KMS-11 (cell line): ENCODE data around the gene MAPK1IP1L.

Source experiments
- H2AFZ ChIP-seq: fragments of 200-600 bp; sonication (generic); 2 replicates; pipeline ENCODE4 v1.6.1; 2016; ENCODE audit warnings: antibody characterized with exemption, mixed run types, low read depth
- H3K27ac ChIP-seq: fragments of 200-600 bp; sonication (generic); 2 replicates; pipeline ENCODE4 v1.6.1; 2016; ENCODE audit warnings: mild to moderate bottlenecking, mixed run types
- H3K27me3 ChIP-seq: fragments of 200-600 bp; sonication (generic); 2 replicates; pipeline ENCODE4 v1.6.1; 2017; ENCODE audit warnings: mild to moderate bottlenecking, low read depth, mixed run types, moderate library complexity; ENCODE audit not compliant: insufficient read depth
- H3K36me3 ChIP-seq: fragments of 200-600 bp; sonication (generic); 2 replicates; pipeline ENCODE4 v1.6.1; 2017; ENCODE audit warnings: mild to moderate bottlenecking, mixed run types; ENCODE audit not compliant: insufficient read depth
- H3K4me1 ChIP-seq: fragments of 200-600 bp; sonication (generic); 2 replicates; pipeline ENCODE4 v1.6.1; 2016; ENCODE audit warnings: mild to moderate bottlenecking, low read depth, mixed run types; ENCODE audit not compliant: poor library complexity, severe bottlenecking
- H3K4me2 ChIP-seq: fragments of 200-600 bp; sonication (generic); 2 replicates; pipeline ENCODE4 v1.7.0; 2016; ENCODE audit warnings: mild to moderate bottlenecking, mixed run types
- H3K4me3 ChIP-seq: fragments of 200-600 bp; sonication (generic); IDR thresholded peaks from 2 replicates; pipeline ENCODE4 v1.6.1; 2017; ENCODE audit warnings: low read depth, low read length, mixed read lengths; ENCODE audit not compliant: insufficient read depth
- H3K79me2 ChIP-seq: fragments of 200-600 bp; sonication (generic); 2 replicates; pipeline ENCODE4 v1.6.1; 2016; ENCODE audit warnings: low read depth, mixed run types; ENCODE audit not compliant: insufficient read depth
- H3K9ac ChIP-seq: fragments of 200-600 bp; sonication (generic); 2 replicates; pipeline ENCODE4 v1.6.1; 2016; ENCODE audit warnings: mild to moderate bottlenecking, mixed run types
- H4K20me1 ChIP-seq: fragments of 200-600 bp; sonication (generic); 2 replicates; pipeline ENCODE4 v1.6.1; 2016; ENCODE audit warnings: mild to moderate bottlenecking, mixed run types; ENCODE audit not compliant: insufficient read depth
- CTCF ChIP-seq: fragments of 200-600 bp; sonication (generic); conservative IDR thresholded peaks from 2 replicates; pipeline ENCODE4 v1.6.1; 2017; ENCODE audit warnings: low read depth, mild to moderate bottlenecking, antibody characterized with exemption, low read length, moderate library complexity, mixed read lengths

Gene MAPK1IP1L

GRCh38 chr14:55103971-55104954, 52.8 kb downstream of the MAPK1IP1L start:
- TF ChIP-seq CTCF: no peak
- H3K27ac ChIP-seq: peak overlapping the region; percentile 98
- peaks cover 54% of the 10 kb centered on the region for H3K4me1 ChIP-seq
- peak overlapping the region; percentile 90 for H3K4me2 ChIP-seq
- H3K36me3 ChIP-seq: no peaks in the 10 kb centered on the region
- no peaks in the 10 kb centered on the region for H3K27me3 ChIP-seq
- peak overlapping the region; percentile 58 for H2AFZ ChIP-seq
- H3K9ac ChIP-seq: peak overlapping the region; percentile 63; the same call in 1 of the 2 replicates
- no peak overlapping the region for H3K4me3 ChIP-seq
- H4K20me1 ChIP-seq: no peaks in the 10 kb centered on the region
- H3K79me2 ChIP-seq: no peaks in the 10 kb centered on the region

DNA sequence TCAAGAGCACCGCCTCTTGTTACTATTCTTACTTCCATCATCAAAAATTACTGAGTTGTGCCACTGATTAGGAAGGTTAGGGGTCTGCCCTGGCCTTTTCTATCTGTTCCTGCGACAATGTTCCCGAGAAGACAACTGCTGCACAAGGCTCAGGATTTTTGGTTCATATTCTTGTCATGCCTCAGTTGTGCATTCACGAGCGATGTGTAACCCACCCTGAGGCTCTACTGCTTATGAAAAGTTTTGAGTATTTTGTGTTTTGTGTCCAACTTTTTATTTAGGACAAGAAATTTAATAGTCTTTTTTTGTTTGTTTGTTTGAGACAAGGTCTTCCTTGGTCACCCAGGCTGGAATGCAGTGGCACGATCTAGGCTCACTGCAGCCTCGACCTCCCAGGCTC, 54.5 kb downstream of the MAPK1IP1L start:
- no peaks in the 10 kb centered on the region for H3K27me3 ChIP-seq
- H3K36me3 ChIP-seq: no peaks in the 10 kb centered on the region
- H2AFZ ChIP-seq: no peak overlapping the region
- H3K4me3 ChIP-seq: no peak overlapping the region
- TF ChIP-seq CTCF: no peak
- H4K20me1 ChIP-seq: no peaks in the 10 kb centered on the region
- no peak overlapping the region for H3K27ac ChIP-seq
- no peak overlapping the region for H3K4me2 ChIP-seq
- H3K4me1 ChIP-seq: peaks cover 38% of the 10 kb centered on the region
- no peak overlapping the region for H3K9ac ChIP-seq
- no peaks in the 10 kb centered on the region for H3K79me2 ChIP-seq

- TF ChIP-seq CTCF: no peak
- Histone ChIP-seq H2AFZ (no peak overlapping the region), H3K27me3 (no peaks in the 10 kb centered on the region), H3K4me3 (no peak overlapping the region), H3K36me3 (no peaks in the 10 kb centered on the region), H3K79me2 (no peaks in the 10 kb centered on the region), H3K27ac (no peak overlapping the region), H4K20me1 (no peaks in the 10 kb centered on the region), H3K4me2 (no peak overlapping the region), H3K9ac (no peak overlapping the region), H3K4me1 (peaks cover 20% of the 10 kb centered on the region)
Observed at GRCh38 chr14:55107766-55108554, 56.5 kb downstream of the MAPK1IP1L start.

DNA sequence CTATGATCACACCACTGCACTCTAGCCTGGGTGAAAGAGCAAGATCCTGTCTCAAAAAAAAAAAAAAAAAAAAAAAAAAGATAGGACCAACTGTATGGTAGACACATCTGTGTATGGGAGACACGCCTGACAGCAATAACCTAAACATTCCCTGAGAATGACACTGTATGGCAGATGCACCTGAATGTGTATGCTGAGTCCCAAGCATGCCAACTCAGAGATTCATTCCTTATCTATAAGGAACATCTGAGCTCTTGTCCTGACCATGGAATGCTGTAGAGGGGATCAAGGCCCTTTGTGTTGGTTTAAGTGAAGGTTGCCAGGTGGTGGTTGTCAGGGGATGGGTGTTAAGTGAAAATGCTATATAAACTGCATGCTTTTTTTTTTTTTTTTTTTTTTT, 58.4 kb downstream of the MAPK1IP1L start:
- H3K9ac ChIP-seq: no peak overlapping the region
- no peak overlapping the region for H2AFZ ChIP-seq
- H3K79me2 ChIP-seq: no peaks in the 10 kb centered on the region
- H4K20me1 ChIP-seq: no peaks in the 10 kb centered on the region
- H3K36me3 ChIP-seq: no peaks in the 10 kb centered on the region
- no peak overlapping the region for H3K4me2 ChIP-seq
- no peak for TF ChIP-seq CTCF
- peaks cover under 1% of the 10 kb centered on the region for H3K4me1 ChIP-seq
- no peak overlapping the region for H3K4me3 ChIP-seq
- no peak overlapping the region for H3K27ac ChIP-seq
- H3K27me3 ChIP-seq: no peaks in the 10 kb centered on the region
